PC-3 (cell line): Measurements from ENCODE around the gene PLD1. TPM values are rescaled to one million over a fixed set of nuclear protein-coding genes. Genes with fewer than 3 reads are reported as not detected.

Experiments
- ATAC-seq: fragments of 200-7000 bp; cut with Tn5 transposase; 2 replicates; pipeline ENCODE4 v1.9.1; 2020; ENCODE audit warnings: mild to moderate bottlenecking, moderate library complexity
- BruUV-seq: library from RNA; stranded (reverse); fragments of 400-500 nt; replicated peaks from 2 replicates; lab custom pipeline; 2021; lab: Mats Ljungman, UMichigan
- CTCF ChIA-PET: fragments of 300-600 bp; sonication (Branson Sonifier 250); formaldehyde crosslinking; loops from one replicate; lab custom pipeline; 2022; ENCODE audit warnings: antibody characterized with exemption; lab: Charles Lee
- POLR2A ChIA-PET: fragments of 300-600 bp; sonication (Branson Sonifier 250); formaldehyde crosslinking; loops from one replicate; lab custom pipeline; 2022; ENCODE audit warnings: antibody characterized with exemption; ENCODE audit not compliant: unreplicated experiment; lab: Charles Lee
- DNase-seq: peaks from one replicate; pipeline ENCODE4 v3.0.0-alpha.2; 2015
- H2AFZ ChIP-seq: fragments of 300-600 bp; sonication (generic); 2 replicates; pipeline ENCODE4 v1.6.0; 2016; ENCODE audit warnings: antibody characterized with exemption, low read length
- H3F3A ChIP-seq: fragments of 300-600 bp; sonication (generic); one replicate; pipeline ENCODE4 v1.6.0; 2017; ENCODE audit warnings: antibody characterized with exemption, low read length, control low read depth, mild to moderate bottlenecking; ENCODE audit not compliant: unreplicated experiment
- H3K27ac ChIP-seq: fragments of 300-600 bp; sonication (generic); 2 replicates; pipeline ENCODE4 v1.5.1; 2016; ENCODE audit warnings: mild to moderate bottlenecking, low read length
- H3K27me3 ChIP-seq: fragments of 300-600 bp; sonication (generic); 2 replicates; pipeline ENCODE4 v1.6.1; 2016; ENCODE audit warnings: low read length, mixed read lengths
- H3K36me3 ChIP-seq: fragments of 300-600 bp; sonication (generic); 2 replicates; pipeline ENCODE4 v1.6.1; 2016; ENCODE audit warnings: low read depth, mixed run types, low read length, mixed read lengths
- H3K4me1 ChIP-seq: fragments of 300-600 bp; sonication (generic); 2 replicates; pipeline ENCODE4 v1.5.1; 2016; ENCODE audit warnings: low read length; ENCODE audit not compliant: insufficient read depth
- H3K4me2 ChIP-seq: fragments of 300-600 bp; sonication (generic); 2 replicates; pipeline ENCODE4 v1.6.0; 2016; ENCODE audit warnings: low read length
- H3K4me3 ChIP-seq: fragments of 300-600 bp; sonication (generic); 2 replicates; pipeline ENCODE4 v1.5.1; 2016; ENCODE audit warnings: mild to moderate bottlenecking, low read length, mixed read lengths
- H3K79me2 ChIP-seq: fragments of 300-600 bp; sonication (generic); 2 replicates; pipeline ENCODE4 v1.6.1; 2017; ENCODE audit warnings: low read length, mixed read lengths
- H3K9ac ChIP-seq: fragments of 300-600 bp; sonication (generic); 2 replicates; pipeline ENCODE4 v1.6.0; 2016; ENCODE audit warnings: mild to moderate bottlenecking, low read length
- H3K9me2 ChIP-seq: fragments of 300-600 bp; sonication (generic); replicated peaks from 2 replicates; pipeline ENCODE4 v1.6.1; 2016; ENCODE audit warnings: mixed run types, low read length, mixed read lengths
- H3K9me3 ChIP-seq: fragments of 300-600 bp; sonication (generic); 2 replicates; pipeline ENCODE4 v1.6.1; 2016; ENCODE audit warnings: low read length, mixed read lengths
- H4K20me1 ChIP-seq: fragments of 300-600 bp; sonication (generic); 2 replicates; pipeline ENCODE4 v1.6.1; 2016; ENCODE audit warnings: low read length, mixed read lengths
- EZH2 ChIP-seq: fragments of 300-600 bp; sonication (generic); IDR thresholded peaks from one replicate; pipeline ENCODE4 v1.6.1; 2017; ENCODE audit warnings: antibody characterized with exemption, mild to moderate bottlenecking, low read length; ENCODE audit not compliant: unreplicated experiment
- EZH2phosphoT487 ChIP-seq: fragments of 300-600 bp; sonication (generic); IDR thresholded peaks from 2 replicates; pipeline ENCODE4 v1.6.1; 2018; ENCODE audit warnings: mild to moderate bottlenecking, antibody characterized with exemption, low read length, borderline replicate concordance
- intact Hi-C: fragments of 100-400 bp; cut with micrococcal nuclease; formaldehyde crosslinking; loops from 2 replicates; pipeline ENCODE4 v1.9.0; 2023
- total RNA-seq: library from RNA; depleted of rRNA; stranded (reverse); fragments of >200 nt; gene quantifications from 2 replicates; pipeline ENCODE4 v1.2.3, GENCODE V29; 2014
- TF ChIP-seq, protein P1 (sequence below): fragments of 300-600 bp; sonication (generic); conservative IDR thresholded peaks from 2 replicates; pipeline ENCODE4 v1.5.1; 2017; ENCODE audit warnings: antibody characterized with exemption, low read depth, mild to moderate bottlenecking, low read length

Gene PLD1
- total RNA-seq, 1 experiment from 2014 or later = 7.3 TPM

DNA sequence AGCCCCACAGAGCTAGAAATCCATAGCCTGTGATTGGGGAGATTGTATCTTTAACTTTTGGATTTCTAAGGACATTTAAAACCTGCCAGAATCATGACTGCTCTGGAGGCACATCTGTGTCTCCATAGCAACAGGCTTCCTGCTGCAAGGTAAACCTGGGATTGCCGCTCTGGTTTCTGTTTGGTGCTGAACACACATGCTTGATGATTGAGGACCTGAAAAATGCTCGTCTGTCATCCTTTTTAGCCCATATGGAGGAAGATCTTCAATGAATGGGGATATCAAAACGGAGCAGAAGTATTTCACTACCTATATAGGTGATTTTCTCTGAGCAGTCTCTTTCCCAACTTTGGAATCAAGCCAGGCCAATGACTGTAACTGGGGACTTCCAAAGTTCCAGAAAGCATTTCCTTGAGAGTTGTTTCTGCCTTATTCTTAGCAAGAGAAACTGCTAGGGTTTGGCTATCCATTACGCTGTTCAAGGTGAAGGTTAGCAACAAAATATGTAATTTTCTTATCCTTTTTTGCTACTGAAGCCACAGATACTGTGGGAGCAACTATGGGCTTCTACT lies 253.6 kb downstream of the PLD1 start:
- no peak overlapping the region for H2AFZ ChIP-seq
- H3K79me2 ChIP-seq = no peaks in the 10 kb centered on the region
- H3K27me3 ChIP-seq = no peaks in the 10 kb centered on the region
- no peak overlapping the region for H3K9ac ChIP-seq
- ATAC-seq (no peak), DNase-seq (peak; percentile 30)
- ChIA-PET POLR2A (no interaction called here), CTCF (no interaction called here)
- BruUV-seq = no TSS peak
- no peak overlapping the region for H3K27ac ChIP-seq
- no peak overlapping the region for H3K4me2 ChIP-seq
- intact Hi-C loops = no loop called here
- H3K4me1 ChIP-seq = no peaks in the 10 kb centered on the region
- TF ChIP-seq EZH2phosphoT487 = no peak
- TF ChIP-seq, protein P1, sequence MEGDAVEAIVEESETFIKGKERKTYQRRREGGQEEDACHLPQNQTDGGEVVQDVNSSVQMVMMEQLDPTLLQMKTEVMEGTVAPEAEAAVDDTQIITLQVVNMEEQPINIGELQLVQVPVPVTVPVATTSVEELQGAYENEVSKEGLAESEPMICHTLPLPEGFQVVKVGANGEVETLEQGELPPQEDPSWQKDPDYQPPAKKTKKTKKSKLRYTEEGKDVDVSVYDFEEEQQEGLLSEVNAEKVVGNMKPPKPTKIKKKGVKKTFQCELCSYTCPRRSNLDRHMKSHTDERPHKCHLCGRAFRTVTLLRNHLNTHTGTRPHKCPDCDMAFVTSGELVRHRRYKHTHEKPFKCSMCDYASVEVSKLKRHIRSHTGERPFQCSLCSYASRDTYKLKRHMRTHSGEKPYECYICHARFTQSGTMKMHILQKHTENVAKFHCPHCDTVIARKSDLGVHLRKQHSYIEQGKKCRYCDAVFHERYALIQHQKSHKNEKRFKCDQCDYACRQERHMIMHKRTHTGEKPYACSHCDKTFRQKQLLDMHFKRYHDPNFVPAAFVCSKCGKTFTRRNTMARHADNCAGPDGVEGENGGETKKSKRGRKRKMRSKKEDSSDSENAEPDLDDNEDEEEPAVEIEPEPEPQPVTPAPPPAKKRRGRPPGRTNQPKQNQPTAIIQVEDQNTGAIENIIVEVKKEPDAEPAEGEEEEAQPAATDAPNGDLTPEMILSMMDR = no peak
- no peak for TF ChIP-seq EZH2
- no peaks in the 10 kb centered on the region for H3K9me3 ChIP-seq
- no peaks in the 10 kb centered on the region for H4K20me1 ChIP-seq
- H3K36me3 ChIP-seq = no peaks in the 10 kb centered on the region
- no peaks in the 10 kb centered on the region for H3K9me2 ChIP-seq
- H3K4me3 ChIP-seq = no peak overlapping the region
- no peaks in the 10 kb centered on the region for H3F3A ChIP-seq

DNA sequence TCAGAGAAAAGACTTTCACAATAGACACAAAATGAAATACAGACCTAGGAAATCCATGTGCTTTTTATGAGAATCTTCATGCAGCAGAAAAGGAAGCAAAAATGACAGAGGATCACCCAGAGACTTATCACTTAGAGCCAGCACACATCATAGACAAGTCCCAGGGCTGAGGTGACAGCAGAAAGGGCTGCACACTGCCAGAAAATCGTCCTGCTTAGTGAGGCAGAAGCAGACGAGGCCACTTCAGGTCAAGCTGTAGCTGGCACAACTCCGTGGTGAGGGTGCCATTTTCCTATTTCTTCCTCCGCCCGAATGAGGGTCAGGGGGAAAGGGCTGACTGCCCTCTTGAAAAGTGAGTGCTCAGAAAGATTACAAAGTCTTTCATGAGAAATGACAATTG lies 254.1 kb downstream of the PLD1 start:
- H2AFZ ChIP-seq = no peak overlapping the region
- DNase-seq = no peak
- CTCF ChIA-PET = no interaction called here

DNA sequence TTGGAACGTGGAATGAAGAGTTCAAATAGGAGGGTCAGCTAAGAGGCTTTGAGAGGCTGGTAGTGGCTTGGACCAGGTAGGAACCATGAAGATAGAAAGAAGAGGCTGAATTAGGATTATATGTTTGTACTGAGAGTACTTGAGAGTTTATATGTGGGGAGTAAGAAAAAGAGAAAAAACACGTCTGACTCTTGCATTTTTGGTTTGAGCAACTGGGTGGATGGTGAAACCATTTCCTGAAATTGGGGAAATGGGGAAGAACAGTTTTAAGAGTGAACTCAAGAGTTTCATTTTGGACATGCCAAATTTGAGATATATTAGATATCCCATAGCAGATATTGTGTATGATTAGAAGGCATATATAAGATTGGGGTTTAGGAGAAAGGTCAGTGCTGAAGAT lies 257.2 kb downstream of the PLD1 start:
- POLR2A ChIA-PET = no interaction called here
- ATAC-seq (no peak), DNase-seq (no peak)
- H3K36me3 ChIP-seq = no peaks in the 10 kb centered on the region
- H2AFZ ChIP-seq = no peak overlapping the region
- H3K4me3 ChIP-seq = no peak overlapping the region
- no peaks in the 10 kb centered on the region for H3F3A ChIP-seq
- no peaks in the 10 kb centered on the region for H4K20me1 ChIP-seq
- no TSS peak for BruUV-seq
- H3K4me2 ChIP-seq = no peak overlapping the region
- no peak for TF ChIP-seq EZH2
- no peak for TF ChIP-seq EZH2phosphoT487
- TF ChIP-seq, protein P1 = no peak
- no peaks in the 10 kb centered on the region for H3K79me2 ChIP-seq
- no peaks in the 10 kb centered on the region for H3K4me1 ChIP-seq
- no peak overlapping the region for H3K9ac ChIP-seq
- H3K9me2 ChIP-seq = no peaks in the 10 kb centered on the region
- intact Hi-C loops = no loop called here
- CTCF ChIA-PET = no interaction called here
- H3K27me3 ChIP-seq = no peaks in the 10 kb centered on the region
- no peak overlapping the region for H3K27ac ChIP-seq
- no peaks in the 10 kb centered on the region for H3K9me3 ChIP-seq

More for the DNA sequence above, 254.1 kb downstream of the PLD1 start:
- intact Hi-C loops = no loop called here
- Histone ChIP-seq H4K20me1 (no peaks in the 10 kb centered on the region), H3F3A (no peaks in the 10 kb centered on the region), H3K9me3 (no peaks in the 10 kb centered on the region), H3K9me2 (no peaks in the 10 kb centered on the region), H3K79me2 (no peaks in the 10 kb centered on the region), H3K4me3 (no peak overlapping the region), H3K36me3 (no peaks in the 10 kb centered on the region), H3K27ac (no peak overlapping the region), H3K4me1 (no peaks in the 10 kb centered on the region), H3K4me2 (no peak overlapping the region), H3K9ac (no peak overlapping the region), H3K27me3 (no peaks in the 10 kb centered on the region)
- ATAC-seq = no peak
- TF ChIP-seq EZH2phosphoT487 = no peak
- POLR2A ChIA-PET = no interaction called here
- no TSS peak for BruUV-seq
